Measurements from ENCODE around the gene TUNAR.

- no peak for TF ChIP-seq CTCF (conservative IDR thresholded peaks at IDR 0.05; ENCODE audit: low read depth, low read length)
- no peak for TF ChIP-seq EZH2 (IDR thresholded peaks at IDR 0.05; ENCODE audit: borderline replicate concordance, low read depth, low read length, poor library complexity, severe bottlenecking)
These were observed 25.7 kb downstream of the TUNAR start for GRCh38 chr14:95902273-95902826.

Measured in A673 (cell line).